Effector CD8-positive, alpha-beta T cell (primary cell): Measurements from ENCODE around the gene PET100.

ENCODE experiments used
- DNase-seq: peaks from one replicate; lab custom pipeline; 2025; lab: John Stamatoyannopoulos, UW

Gene PET100

GRCh38 chr19:7679771-7680605 is 50.4 kb downstream of the PET100 start:
- no peak for DNase-seq

GRCh38 chr19:7680606-7681339 is 51.2 kb downstream of the PET100 start, which contains the start of gene TRAPPC5:
TSS of gene TRAPPC5 (plus strand) at chr19:7680833. CDS start at chr19:7682254, 1,421 bp downstream.
- DNase-seq, result peak; percentile 77
